Ishikawa (cell line): ENCODE measurements around the gene PDGFB.

Source experiments
- CEBPB ChIP-seq: IDR thresholded peaks from 2 replicates; pipeline ENCODE4 v1.6.1; 2012
- EP300 ChIP-seq: IDR thresholded peaks from 2 replicates; pipeline ENCODE4 v1.6.1; 2012; ENCODE audit warnings: borderline replicate concordance
- RAD21 ChIP-seq: IDR thresholded peaks from 2 replicates; pipeline ENCODE4 v1.6.1; 2012; ENCODE audit warnings: low read depth
- TEAD4 ChIP-seq: IDR thresholded peaks from 2 replicates; pipeline ENCODE4 v1.6.1; 2012
- YY1 ChIP-seq: IDR thresholded peaks from 2 replicates; pipeline ENCODE4 v1.6.1; 2012; ENCODE audit warnings: low read depth
- ZBTB7A ChIP-seq: IDR thresholded peaks from 2 replicates; pipeline ENCODE4 v1.6.1; 2012; ENCODE audit warnings: low read depth
- TF ChIP-seq, protein P1 (sequence below): IDR thresholded peaks from 2 replicates; pipeline ENCODE4 v1.6.1; 2012
- TF ChIP-seq, protein P2 (sequence below): IDR thresholded peaks from 2 replicates; pipeline ENCODE4 v1.6.1; 2012; ENCODE audit warnings: low read depth, mild to moderate bottlenecking

DNA sequence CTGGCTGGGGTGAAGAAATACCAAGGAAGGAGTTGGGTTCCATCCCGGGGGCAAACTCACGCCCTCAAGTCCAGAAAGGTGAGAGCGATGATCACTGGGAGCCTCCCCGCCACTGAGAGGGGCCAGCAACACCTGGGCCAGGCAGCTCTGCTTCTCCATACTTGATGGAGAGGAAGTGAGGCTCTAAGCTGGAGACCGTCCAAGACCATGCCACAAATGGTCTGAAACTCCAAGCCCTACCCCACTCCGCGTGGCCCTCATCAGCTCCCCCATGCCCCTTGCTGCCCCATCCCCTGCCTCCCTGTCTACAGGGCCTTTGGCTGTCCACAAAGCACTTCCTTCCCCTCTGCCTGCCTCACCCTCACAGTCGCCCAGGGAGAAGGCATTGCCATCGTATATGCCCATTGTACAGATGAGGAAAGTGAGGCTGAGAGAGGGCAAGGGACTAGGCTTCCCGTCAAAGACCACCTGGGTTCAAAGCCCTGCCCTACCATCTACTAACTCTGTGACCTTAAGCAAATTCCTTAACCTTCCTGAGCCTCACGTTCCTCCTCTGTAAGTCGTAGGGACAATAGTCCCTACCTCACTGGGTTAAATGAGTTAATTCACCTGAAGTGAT, 4.4 kb upstream of the PDGFB start:
- TF ChIP-seq EP300 = no peak
- no peak for TF ChIP-seq TEAD4
- TF ChIP-seq, protein P1, sequence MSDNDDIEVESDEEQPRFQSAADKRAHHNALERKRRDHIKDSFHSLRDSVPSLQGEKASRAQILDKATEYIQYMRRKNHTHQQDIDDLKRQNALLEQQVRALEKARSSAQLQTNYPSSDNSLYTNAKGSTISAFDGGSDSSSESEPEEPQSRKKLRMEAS = no peak
- TF ChIP-seq, protein P2, sequence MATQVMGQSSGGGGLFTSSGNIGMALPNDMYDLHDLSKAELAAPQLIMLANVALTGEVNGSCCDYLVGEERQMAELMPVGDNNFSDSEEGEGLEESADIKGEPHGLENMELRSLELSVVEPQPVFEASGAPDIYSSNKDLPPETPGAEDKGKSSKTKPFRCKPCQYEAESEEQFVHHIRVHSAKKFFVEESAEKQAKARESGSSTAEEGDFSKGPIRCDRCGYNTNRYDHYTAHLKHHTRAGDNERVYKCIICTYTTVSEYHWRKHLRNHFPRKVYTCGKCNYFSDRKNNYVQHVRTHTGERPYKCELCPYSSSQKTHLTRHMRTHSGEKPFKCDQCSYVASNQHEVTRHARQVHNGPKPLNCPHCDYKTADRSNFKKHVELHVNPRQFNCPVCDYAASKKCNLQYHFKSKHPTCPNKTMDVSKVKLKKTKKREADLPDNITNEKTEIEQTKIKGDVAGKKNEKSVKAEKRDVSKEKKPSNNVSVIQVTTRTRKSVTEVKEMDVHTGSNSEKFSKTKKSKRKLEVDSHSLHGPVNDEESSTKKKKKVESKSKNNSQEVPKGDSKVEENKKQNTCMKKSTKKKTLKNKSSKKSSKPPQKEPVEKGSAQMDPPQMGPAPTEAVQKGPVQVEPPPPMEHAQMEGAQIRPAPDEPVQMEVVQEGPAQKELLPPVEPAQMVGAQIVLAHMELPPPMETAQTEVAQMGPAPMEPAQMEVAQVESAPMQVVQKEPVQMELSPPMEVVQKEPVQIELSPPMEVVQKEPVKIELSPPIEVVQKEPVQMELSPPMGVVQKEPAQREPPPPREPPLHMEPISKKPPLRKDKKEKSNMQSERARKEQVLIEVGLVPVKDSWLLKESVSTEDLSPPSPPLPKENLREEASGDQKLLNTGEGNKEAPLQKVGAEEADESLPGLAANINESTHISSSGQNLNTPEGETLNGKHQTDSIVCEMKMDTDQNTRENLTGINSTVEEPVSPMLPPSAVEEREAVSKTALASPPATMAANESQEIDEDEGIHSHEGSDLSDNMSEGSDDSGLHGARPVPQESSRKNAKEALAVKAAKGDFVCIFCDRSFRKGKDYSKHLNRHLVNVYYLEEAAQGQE = no peak
- no peak for TF ChIP-seq RAD21
- TF ChIP-seq ZBTB7A = no peak
- no peak for TF ChIP-seq CEBPB
- no peak for TF ChIP-seq YY1
